Esophagus (tissue), 2 donors: Measurements from ENCODE around the gene TMEM86A. TPM values are rescaled to one million over a fixed set of nuclear protein-coding genes. Genes with fewer than 3 reads are reported as not detected.

Experiments used
- H3K27ac ChIP-seq, 2 donors: one replicate each; pipeline ENCODE4 v1.5.1; 2013; ENCODE audit warnings: low read depth in 2 of 2, mild to moderate bottlenecking in 2 of 2, inconsistent platforms in 1 of 2, low read length in 1 of 2, moderate library complexity in 1 of 2
- H3K27me3 ChIP-seq, 2 donors: one replicate each; pipeline ENCODE4 v1.6.1; 2013; ENCODE audit warnings: low read length in 2 of 2, control low read depth in 1 of 2, mild to moderate bottlenecking in 1 of 2; ENCODE audit not compliant: insufficient read depth in 2 of 2, control insufficient read depth in 1 of 2
- H3K36me3 ChIP-seq, 2 donors: one replicate each; pipeline ENCODE4 v1.6.1; 2013; ENCODE audit warnings: low read length in 1 of 2; ENCODE audit not compliant: control insufficient read depth in 2 of 2, insufficient read depth in 2 of 2
- H3K4me1 ChIP-seq, 2 donors: one replicate each; pipeline ENCODE4 v1.6.1; 2013; ENCODE audit warnings: low read length in 1 of 2; ENCODE audit not compliant: control insufficient read depth in 2 of 2, insufficient read depth in 2 of 2
- H3K4me3 ChIP-seq, 2 donors: one replicate each; pipeline ENCODE4 v1.5.1; 2013; ENCODE audit warnings: low read length in 2 of 2, mild to moderate bottlenecking in 2 of 2, low read depth in 1 of 2, moderate library complexity in 1 of 2
- H3K9me3 ChIP-seq, 2 donors: one replicate each; pipeline ENCODE4 v1.6.1; 2013; ENCODE audit warnings: mild to moderate bottlenecking in 2 of 2, low read depth in 1 of 2, low read length in 1 of 2, moderate library complexity in 1 of 2; ENCODE audit not compliant: control insufficient read depth in 2 of 2, insufficient read depth in 1 of 2
- WGBS, 2 donors: extraction: QIAGEN DNeasy Blood & Tissue Kit; methylation state at CpG; one replicate each; pipeline ENCODE4 v1.1.7; 2013; 5-methylcytosine and 5-hydroxymethylcytosine counted together
- polyA plus RNA-seq, 2 donors: library from polyadenylated mRNA; stranded (reverse); fragments of 200-250 nt; gene quantifications; one replicate each; pipeline ENCODE4 v1.2.3, GENCODE V29; 2013
- donor health status: healthy with polysubstance abuse.
- donor health status: Bipolar disorder and iron deficiency.

TMEM86A gene
- polyA plus RNA-seq, 2 donors, result 0.78 to 5.5 TPM

DNA sequence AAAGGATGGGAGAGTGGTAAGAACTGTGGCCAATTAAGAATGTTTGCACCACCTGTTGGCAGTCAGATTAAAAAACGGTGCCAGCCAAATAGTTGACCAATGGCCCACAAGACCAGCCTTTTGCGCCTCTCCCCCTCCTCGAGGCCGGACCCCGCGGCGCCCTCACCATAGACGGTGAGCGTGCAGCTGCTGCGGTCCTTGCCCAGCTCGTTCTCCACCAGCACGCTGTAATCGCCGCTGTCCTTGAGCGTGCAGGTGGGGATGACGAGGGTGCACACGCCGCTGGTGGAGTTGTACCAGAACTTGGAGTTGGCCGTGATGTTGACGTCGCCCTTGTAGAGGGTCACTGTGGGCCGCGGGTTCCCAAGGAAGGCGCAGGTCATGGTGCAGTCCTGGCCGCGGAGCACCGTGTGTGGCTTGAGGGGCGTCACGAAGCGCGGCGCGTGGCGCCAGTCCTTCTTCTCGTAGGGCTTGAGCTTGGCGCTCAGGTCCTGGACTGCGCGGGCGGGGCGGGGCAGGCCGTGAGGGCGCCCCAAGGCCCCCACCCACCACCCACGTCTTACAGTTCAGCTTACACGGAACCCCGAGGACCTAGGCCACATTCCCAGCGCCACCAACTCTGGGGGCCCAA, 7.2 kb downstream of the TMEM86A start:
- Histone ChIP-seq H3K4me3 (peak overlapping the region; percentile 37 to 54), H3K27ac (peak overlapping the region; percentile 22 to 38), H3K9me3 (no peaks in the 10 kb centered on the region), H3K4me1 (peaks cover 3 to 7% of the 10 kb centered on the region in 2 donors), H3K36me3 (no peaks in the 10 kb centered on the region), H3K27me3 (no peaks in the 10 kb centered on the region)
- WGBS, 2 donors, result 4 to 5% methylated on average over 39 to 46 of the region's 46 CpGs

DNA sequence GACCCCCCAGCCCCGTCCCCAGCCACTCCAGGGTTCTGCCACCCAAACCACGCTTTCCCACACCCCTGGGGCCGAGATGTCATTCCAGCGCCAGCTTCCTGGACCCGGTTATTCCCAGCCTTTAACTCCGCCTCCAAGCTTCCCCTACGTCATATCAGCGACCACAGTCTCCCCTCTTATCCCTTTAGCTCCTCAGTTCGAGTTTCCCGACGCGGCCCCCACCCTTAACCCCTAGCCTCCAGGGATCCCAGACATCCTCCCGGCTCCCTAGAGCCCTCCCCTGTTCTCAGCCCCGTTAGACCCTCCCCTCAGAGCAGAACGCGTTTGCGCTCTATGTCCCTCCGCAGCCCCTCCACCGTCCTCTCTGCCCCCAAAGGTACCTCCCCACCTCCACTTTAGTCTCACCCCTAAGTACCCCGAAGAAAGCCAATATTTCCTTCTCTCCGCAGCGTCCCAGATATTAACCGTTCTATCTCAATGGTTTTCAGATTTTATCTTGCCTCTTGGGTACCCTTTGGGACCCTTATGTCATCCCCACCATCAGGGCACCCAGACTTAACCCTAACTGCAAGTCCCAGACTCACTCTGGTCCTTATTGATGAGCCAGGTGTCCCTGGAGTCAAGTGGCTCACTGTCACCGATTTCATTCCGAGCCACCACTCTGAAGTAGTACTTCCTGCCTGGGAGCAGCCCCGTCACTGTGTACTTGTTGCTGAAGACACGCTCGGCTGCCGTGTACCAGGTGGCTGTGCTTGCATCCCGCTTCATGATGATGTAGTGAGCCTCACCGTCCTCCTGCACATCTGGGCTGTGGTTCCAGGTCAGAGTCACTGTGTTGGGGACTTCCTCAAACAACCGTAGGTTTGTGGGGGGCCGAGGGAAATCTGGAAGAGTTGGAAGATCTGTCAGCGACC, 8.0 kb downstream of the TMEM86A start:
- no peaks in the 10 kb centered on the region for H3K36me3 ChIP-seq
- H3K27ac ChIP-seq, result peak overlapping the region; percentile 38 to 48
- no peaks in the 10 kb centered on the region for H3K27me3 ChIP-seq
- 13% methylated on average over 34 of the region's 34 CpGs for WGBS, 2 donors
- peak overlapping the region; percentile 37 to 51 for H3K4me3 ChIP-seq
- peaks cover 3 to 7% of the 10 kb centered on the region in 2 donors for H3K4me1 ChIP-seq
- H3K9me3 ChIP-seq, result no peaks in the 10 kb centered on the region

DNA sequence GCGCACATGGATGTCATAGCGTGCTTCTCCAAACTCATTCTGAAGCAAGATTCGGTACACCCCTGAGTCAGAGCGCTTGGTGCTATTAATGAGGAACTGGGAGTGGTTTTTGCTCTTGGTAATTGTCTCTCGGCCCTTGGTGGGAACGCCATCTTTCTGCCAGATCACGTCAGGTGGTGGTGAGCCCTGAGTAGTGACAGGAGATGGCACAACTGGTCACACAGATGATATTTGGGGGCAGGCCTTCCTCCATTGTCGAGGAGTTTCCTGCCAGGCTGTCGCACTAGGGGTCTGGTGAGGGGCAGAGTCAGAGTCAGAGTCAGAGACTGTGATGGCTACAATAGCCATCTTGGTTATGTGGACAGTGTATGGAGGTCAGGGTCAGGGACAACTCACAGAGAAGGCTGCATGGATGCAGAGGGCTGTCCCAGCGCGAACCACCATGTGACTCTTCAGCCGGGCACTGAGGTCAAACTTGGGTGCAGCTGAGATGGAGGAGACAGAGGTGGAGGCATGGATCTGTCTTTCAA, 9.3 kb downstream of the TMEM86A start:
- Histone ChIP-seq H3K36me3 (no peaks in the 10 kb centered on the region), H3K4me3 (no peak overlapping the region), H3K4me1 (peaks cover 3 to 7% of the 10 kb centered on the region in 2 donors), H3K9me3 (no peaks in the 10 kb centered on the region), H3K27ac (no peak overlapping the region), H3K27me3 (no peaks in the 10 kb centered on the region)
- WGBS, 2 donors, result 92 to 93% methylated on average over 12 of the region's 12 CpGs

DNA sequence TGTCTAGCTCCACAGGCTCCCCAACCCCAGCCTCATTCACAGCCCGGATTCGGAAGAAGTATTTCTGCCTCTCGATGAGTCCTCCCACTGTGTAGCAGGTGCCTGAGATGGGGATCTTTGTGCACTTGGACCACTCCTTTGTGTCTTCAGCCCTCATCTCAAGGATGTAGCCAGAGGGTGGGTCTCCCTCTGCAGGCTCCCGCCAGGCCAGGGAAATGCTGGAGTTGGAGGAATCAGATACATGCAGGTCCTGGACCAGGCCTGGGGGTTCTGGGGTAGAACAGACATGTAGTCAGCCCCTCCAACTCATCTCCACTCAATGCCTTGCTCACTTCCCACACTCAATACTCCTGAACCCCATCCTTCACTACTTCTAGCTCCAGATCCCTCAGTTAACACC, 10.8 kb downstream of the TMEM86A start:
- H3K27me3 ChIP-seq, result no peaks in the 10 kb centered on the region
- peaks cover 0 to 3% of the 10 kb centered on the region in 2 donors for H3K9me3 ChIP-seq
- H3K27ac ChIP-seq, result no peak overlapping the region
- H3K4me1 ChIP-seq, result peaks cover 3 to 7% of the 10 kb centered on the region in 2 donors
- H3K4me3 ChIP-seq, result no peak overlapping the region
- no peaks in the 10 kb centered on the region for H3K36me3 ChIP-seq
- 93 to 97% methylated on average over 4 of the region's 4 CpGs for WGBS, 2 donors

DNA sequence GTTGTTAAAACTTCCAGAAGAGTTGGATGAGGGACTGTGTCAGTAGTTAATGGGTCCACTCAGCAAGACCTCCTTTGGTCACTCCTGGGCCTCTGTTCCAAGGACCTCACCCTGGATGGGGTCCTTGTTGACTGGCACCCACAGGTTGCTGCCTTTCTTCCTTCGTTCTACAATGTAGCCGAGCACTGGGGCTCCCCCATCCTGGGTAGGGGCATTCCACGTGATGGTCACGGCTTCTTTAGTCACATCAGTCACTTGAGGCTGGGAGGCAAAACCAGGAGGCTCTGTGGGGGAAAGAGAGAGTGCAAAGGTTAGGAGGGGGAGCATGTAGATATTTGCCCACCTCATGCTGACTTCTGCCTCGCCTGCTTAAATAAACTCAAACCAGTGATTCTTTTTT, 12.0 kb downstream of the TMEM86A start:
- no peaks in the 10 kb centered on the region for H3K36me3 ChIP-seq
- H3K27ac ChIP-seq, result no peak overlapping the region
- peaks cover 3 to 5% of the 10 kb centered on the region in 2 donors for H3K4me1 ChIP-seq
- WGBS, 2 donors, result 76 to 81% methylated on average over 5 of the region's 5 CpGs
- H3K9me3 ChIP-seq, result peaks cover 0 to 3% of the 10 kb centered on the region in 2 donors
- no peaks in the 10 kb centered on the region for H3K27me3 ChIP-seq
- no peak overlapping the region for H3K4me3 ChIP-seq

DNA sequence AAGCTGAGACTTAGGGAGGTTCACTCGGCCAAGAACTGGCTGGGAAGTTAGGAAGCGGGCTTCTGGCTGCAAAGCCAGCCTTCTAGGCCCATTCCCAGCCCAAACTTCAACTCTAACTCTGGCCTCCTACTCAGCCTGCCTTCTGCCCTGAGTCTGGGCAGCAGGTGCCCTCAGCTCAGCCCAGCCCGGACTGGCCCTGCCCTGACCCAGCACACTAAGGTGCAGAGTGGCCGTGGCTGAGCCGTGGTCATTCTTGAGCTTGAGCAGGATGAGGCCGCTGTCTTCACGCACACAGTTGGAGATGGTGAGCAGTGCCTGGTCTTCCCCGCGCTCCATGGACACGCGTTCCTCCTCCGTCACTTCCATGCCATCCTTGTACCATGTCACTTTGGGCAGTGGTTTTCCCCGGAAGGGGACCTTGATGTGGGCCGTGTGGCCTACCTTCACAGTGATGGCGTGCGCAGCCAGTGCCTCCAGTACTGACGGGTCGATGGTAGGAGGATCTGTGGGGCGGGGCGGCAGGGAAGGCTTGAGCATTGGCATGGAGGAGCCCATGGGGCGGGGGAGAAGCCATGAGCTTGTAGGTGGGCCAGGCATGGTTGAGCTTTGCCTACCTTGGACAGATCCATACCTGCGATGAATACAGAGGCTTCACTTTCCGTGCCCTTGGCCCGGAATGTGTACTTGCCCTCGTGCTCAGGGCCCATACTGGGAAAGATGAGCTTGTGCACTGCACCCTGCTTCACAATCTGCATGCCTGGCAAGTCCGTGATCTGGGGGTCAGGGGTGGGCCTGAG, 15.3 kb downstream of the TMEM86A start:
- Histone ChIP-seq H3K27me3 (no peaks in the 10 kb centered on the region), H3K9me3 (peaks cover 0 to 3% of the 10 kb centered on the region in 2 donors), H3K4me1 (no peaks in the 10 kb centered on the region), H3K4me3 (no peak overlapping the region), H3K36me3 (no peaks in the 10 kb centered on the region), H3K27ac (no peak overlapping the region)
- WGBS, 2 donors, result 92 to 93% methylated on average over 26 of the region's 26 CpGs

DNA sequence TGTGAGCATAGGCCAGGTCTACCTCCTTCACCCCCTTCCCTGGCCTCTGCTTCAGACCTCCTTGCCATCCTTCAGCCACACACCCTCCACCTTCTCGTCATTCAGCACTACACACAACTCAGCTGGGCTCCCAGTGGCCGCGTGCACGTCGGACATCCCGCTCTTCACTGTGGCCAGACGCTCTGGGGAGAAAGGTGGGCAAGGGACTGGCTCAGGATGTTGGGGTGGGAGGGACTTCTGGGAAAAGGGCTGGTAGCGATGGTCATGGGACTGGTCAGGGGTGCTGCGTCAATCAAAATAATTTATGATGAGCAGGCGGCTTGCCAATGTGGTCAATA, 15.8 kb downstream of the TMEM86A start:
- Histone ChIP-seq H3K4me1 (no peaks in the 10 kb centered on the region), H3K27ac (no peak overlapping the region), H3K4me3 (no peak overlapping the region), H3K9me3 (peaks cover 0 to 3% of the 10 kb centered on the region in 2 donors), H3K36me3 (no peaks in the 10 kb centered on the region), H3K27me3 (no peaks in the 10 kb centered on the region)
- 80 to 84% methylated on average over 10 of the region's 10 CpGs for WGBS, 2 donors

DNA sequence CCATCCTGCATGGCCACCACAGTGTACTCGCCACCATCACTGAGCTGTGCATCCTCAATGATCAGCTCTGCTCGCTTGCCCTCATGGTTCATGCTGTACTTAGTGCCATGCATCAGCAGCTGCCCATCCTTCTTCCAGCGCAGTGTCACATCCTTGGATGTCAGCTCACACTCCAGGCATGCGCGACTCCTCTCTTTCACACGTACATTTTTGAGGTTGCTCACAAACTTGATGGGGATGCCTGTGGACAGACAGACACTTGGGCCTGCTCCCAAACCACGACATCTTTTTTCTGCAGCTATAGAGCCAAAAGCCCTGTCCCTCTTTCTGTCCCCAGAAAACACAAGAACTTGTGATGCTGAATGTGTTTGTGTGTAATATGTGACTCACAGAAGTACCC, 16.9 kb downstream of the TMEM86A start:
- Histone ChIP-seq H3K36me3 (no peaks in the 10 kb centered on the region), H3K27me3 (no peaks in the 10 kb centered on the region), H3K27ac (no peak overlapping the region), H3K9me3 (peaks cover 0 to 3% of the 10 kb centered on the region in 2 donors), H3K4me3 (no peak overlapping the region), H3K4me1 (no peaks in the 10 kb centered on the region)
- WGBS, 2 donors, result 75 to 85% methylated on average over 7 of the region's 7 CpGs

DNA sequence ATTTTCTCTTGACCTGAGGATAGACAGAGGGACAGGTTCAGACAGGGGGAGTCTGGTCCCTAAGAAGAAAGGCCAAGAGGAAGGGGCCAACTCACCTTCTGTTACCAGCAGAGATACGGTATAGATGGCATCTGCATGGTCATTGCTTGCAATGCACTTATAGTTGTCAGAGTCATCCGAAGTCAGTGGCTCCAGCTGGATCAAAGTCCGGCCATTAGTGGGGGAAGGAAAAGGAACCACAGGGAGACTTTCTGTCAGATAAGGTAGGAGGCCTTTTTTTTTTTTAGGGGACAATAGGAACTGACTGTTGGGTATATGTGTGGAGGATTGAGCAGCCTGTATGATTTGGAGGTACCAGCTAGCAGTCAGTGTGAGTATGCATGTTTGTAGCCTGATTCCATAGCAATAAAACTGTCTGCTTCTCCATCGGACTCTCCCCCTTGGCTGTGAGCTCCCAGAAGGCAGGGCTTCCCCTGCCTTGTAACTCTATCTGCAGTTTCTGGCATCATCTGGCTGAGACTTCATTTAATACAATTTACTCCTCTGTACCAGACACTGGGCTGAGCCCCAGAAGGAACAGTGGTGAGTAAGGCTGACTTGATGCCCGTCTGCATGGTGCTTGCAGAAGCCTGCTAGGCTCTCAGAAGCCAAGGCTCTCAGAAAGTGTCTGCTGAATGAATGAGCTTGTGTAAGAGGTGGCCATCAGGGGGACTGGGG, 21.7 kb downstream of the TMEM86A start:
- H3K36me3 ChIP-seq, result no peaks in the 10 kb centered on the region
- H3K9me3 ChIP-seq, result no peaks in the 10 kb centered on the region
- no peaks in the 10 kb centered on the region for H3K27me3 ChIP-seq
- peaks cover 4% of the 10 kb centered on the region in 2 donors for H3K4me1 ChIP-seq
- no peak overlapping the region for H3K27ac ChIP-seq
- H3K4me3 ChIP-seq, result no peak overlapping the region
- WGBS, 2 donors, result 75 to 82% methylated on average over 5 of the region's 5 CpGs
